Common myeloid progenitor, CD34-positive (primary cell): ENCODE results near the gene BBS12.

ENCODE experiments used
- CTCF ChIA-PET: fragments of 350-600 bp; sonication (Branson Sonifier 250); formaldehyde crosslinking; loops from one replicate; lab custom pipeline; 2021; ENCODE audit warnings: antibody characterized with exemption; lab: Charles Lee
- POLR2A ChIA-PET: fragments of 350-600 bp; sonication (Branson Sonifier 250); formaldehyde crosslinking; loops from one replicate; lab custom pipeline; 2021; ENCODE audit warnings: antibody characterized with exemption; lab: Charles Lee
- DNase-seq, 3 donors: peaks; one replicate each; pipeline versions ENCODE4 v3.0.0 to v3.0.0-alpha.2; 2013
- H3K27ac ChIP-seq, 2 experiments: 1 replicate in 1 of 2; 2 replicates in 1 of 2; pipeline ENCODE4 v1.7.0; 2013; ENCODE audit warnings: inconsistent platforms in 2 of 2, low read length in 2 of 2, mild to moderate bottlenecking in 2 of 2, low read depth in 1 of 2, moderate library complexity in 1 of 2; ENCODE audit not compliant: severe bottlenecking in 2 of 2, insufficient read depth in 1 of 2, poor library complexity in 1 of 2
- H3K27me3 ChIP-seq, 5 experiments: replicated peaks in 2 of 5; 1 replicate in 3 of 5; 2 replicates in 2 of 5; pipeline versions ENCODE4 v1.6.1 to v1.7.0; 2013; ENCODE audit warnings: low read length in 4 of 5, mild to moderate bottlenecking in 2 of 5, moderate library complexity in 2 of 5, inconsistent platforms in 1 of 5; ENCODE audit not compliant: insufficient read depth in 5 of 5, control insufficient read depth in 4 of 5
- H3K36me3 ChIP-seq, 4 experiments: 1 replicate in 2 of 4; 2 replicates in 2 of 4; pipeline versions ENCODE4 v1.6.1 to v1.7.0; 2013; ENCODE audit warnings: low read length in 3 of 4, control low read depth in 1 of 4, mild to moderate bottlenecking in 1 of 4; ENCODE audit not compliant: control insufficient read depth in 4 of 4, insufficient read depth in 4 of 4
- H3K4me1 ChIP-seq, 4 experiments: 1 replicate in 3 of 4; 2 replicates in 1 of 4; pipeline versions ENCODE4 v1.6.1 to v1.7.1; 2013; ENCODE audit warnings: low read length in 3 of 4, mild to moderate bottlenecking in 3 of 4, control low read depth in 1 of 4, inconsistent platforms in 1 of 4, moderate library complexity in 1 of 4; ENCODE audit not compliant: control insufficient read depth in 4 of 4, insufficient read depth in 4 of 4; ENCODE audit errors: control extremely low read depth in 1 of 4
- H3K4me3 ChIP-seq, 7 experiments: 1 replicate in 4 of 7; 2 replicates in 3 of 7; pipeline versions ENCODE4 v1.5.1 to v1.7.0; 2013; ENCODE audit warnings: mild to moderate bottlenecking in 7 of 7, low read length in 6 of 7, moderate library complexity in 6 of 7, inconsistent platforms in 2 of 7, low read depth in 2 of 7, control low read depth in 1 of 7; ENCODE audit not compliant: insufficient read depth in 4 of 7, control insufficient read depth in 1 of 7; ENCODE audit errors: extremely low read depth in 1 of 7
- H3K9me3 ChIP-seq, 5 experiments: 1 replicate in 4 of 5; 2 replicates in 1 of 5; pipeline versions ENCODE4 v1.6.1 to v1.7.1; 2013; ENCODE audit warnings: low read length in 4 of 5, mild to moderate bottlenecking in 2 of 5, inconsistent platforms in 1 of 5, low read depth in 1 of 5, moderate library complexity in 1 of 5; ENCODE audit not compliant: control insufficient read depth in 4 of 5, insufficient read depth in 2 of 5; ENCODE audit errors: control extremely low read depth in 1 of 5
- WGBS: methylation state at CpG from one replicate; pipeline ENCODE4 v1.1.5; 2013; ENCODE audit not compliant: insufficient coverage; 5-methylcytosine and 5-hydroxymethylcytosine counted together

The BBS12 gene

DNA sequence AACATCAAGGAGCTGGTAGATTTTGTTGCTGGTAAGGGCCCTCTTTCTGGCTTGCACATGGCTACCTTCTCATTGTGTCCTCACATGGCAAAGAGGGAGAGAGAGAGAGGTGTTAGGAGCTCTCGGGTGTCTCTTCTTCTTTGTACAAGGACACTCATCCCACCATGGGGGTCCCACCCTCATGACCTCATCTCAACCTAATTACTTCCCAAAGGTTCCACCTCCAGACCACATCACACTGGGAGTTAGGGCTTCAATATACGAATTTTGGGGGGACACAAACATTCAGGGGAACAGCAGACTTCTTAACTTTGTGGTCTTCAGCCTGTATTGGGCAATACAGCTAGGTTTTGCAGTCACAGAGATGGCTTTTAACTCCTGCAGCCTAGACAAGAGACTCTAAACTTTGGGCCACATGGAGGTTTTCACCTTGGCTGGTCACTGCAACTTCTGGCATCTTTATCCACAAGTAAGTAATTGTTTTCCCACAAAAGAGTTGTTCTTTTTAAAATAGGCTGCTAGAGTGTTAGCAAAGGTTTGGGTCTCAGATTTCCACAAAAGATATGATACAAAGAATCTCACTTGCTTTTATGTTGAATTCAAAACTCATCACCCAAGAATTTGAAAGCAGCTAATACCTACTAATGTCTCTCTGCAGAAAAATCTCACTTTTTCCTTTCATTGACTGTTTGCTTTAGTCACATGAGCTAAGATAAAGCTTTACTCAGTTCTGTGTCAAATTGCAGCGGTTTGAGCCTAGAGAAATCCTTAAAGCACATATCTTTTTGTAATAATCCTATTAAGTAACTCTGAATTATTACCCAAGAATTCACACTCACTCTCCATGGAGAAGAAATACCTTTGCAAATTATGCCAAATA is 39.6 kb upstream of the BBS12 start:
- Histone ChIP-seq H3K27ac (no peak overlapping the region), H3K27me3 (peaks cover 0 to 2% (median 0%) of the 10 kb centered on the region in 5 experiments), H3K36me3 (no peaks in the 10 kb centered on the region), H3K4me1 (no peaks in the 10 kb centered on the region), H3K9me3 (no peaks in the 10 kb centered on the region), H3K4me3 (no peak overlapping the region)
- ChIA-PET POLR2A (no interaction called here), CTCF (no interaction called here)
- WGBS: 0% methylated on average over 1 of the region's 3 CpGs
- no peak for DNase-seq

DNA sequence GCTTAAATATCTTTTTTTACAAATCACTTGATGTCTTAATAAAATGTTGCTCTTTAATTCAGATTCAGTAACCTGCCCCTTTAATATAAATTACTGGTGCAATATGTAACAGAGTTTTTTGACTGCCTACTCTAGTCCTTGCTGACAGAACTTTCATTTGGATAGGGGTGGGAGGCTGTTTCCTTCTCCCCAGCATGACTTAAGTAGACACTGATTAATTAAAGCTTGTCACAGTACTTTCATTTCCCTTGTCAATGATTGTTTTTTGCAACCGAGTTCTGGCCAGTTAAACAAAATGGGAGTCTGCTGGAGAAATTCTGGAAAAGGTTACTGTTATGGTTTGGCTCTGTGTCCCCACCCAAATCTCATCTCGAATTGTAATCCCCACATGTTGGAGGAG is 37.3 kb upstream of the BBS12 start:
- WGBS: 100% methylated on average over 1 of the region's 2 CpGs
- POLR2A ChIA-PET: no interaction called here
- Histone ChIP-seq H3K4me3 (no peak overlapping the region), H3K27ac (no peak overlapping the region), H3K27me3 (peaks cover 0 to 2% (median 1%) of the 10 kb centered on the region in 5 experiments), H3K9me3 (no peaks in the 10 kb centered on the region), H3K36me3 (no peaks in the 10 kb centered on the region), H3K4me1 (no peaks in the 10 kb centered on the region)
- DNase-seq: no peak
- CTCF ChIA-PET: no interaction called here

DNA sequence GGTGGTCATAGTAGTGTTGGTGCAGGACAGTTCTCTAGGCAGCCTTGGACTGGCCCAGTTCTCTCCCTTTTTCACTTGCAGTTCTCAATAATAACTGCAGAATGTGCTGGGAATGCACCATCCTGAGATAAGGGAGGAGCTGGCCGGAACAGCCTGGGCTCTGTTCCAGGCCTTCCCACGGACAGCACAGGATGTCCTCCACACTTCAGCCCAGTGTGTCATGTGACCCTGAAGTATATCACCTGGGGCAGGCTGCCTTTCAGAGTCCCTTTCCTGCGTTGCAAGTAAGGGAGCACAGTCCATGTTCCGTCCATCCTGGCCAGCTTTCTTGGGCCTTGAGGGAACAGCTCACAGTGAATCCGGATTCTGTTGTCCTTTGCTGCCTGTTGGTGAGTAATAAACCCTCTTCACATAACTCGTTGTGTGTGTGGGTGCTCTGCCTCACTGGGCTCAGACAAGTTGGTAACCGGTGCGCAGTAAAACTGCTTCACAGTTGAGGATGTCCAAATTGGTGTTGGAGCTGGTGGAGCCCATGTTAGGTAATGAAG is 32.3 kb upstream of the BBS12 start:
- WGBS: 94% methylated on average over 8 of the region's 8 CpGs
- ChIA-PET CTCF (interaction anchor here (1.2 kb wide), 1 partner anchor 19 kb away, joined by 3 read pairs; no protein-coding TSS in a partner anchor), POLR2A (no interaction called here)
- H3K36me3 ChIP-seq: no peaks in the 10 kb centered on the region
- no peaks in the 10 kb centered on the region for H3K9me3 ChIP-seq
- no peaks in the 10 kb centered on the region for H3K4me1 ChIP-seq
- no peak overlapping the region for H3K27ac ChIP-seq
- H3K4me3 ChIP-seq: no peak overlapping the region
- peaks cover 0 to 5% (median under 1%) of the 10 kb centered on the region in 5 experiments for H3K27me3 ChIP-seq
- DNase-seq: no peak

DNA sequence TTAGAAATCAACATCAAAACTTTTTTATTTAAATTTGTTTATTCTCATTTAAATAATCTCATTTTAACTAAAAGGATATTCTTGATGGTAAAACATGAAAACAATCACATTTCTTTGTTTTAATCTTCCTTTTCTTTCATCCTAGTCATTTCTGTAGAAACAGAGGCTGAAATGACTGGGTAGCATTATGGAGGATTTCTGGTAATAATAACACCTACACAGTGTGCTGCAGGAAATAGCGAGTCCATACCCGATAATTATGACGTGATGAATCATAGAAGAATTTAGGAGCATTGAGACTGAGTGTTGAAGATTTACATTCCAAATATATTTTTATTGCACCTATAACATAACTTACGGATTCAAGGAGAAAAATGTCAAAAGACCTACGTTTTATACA is 31.4 kb upstream of the BBS12 start:
- DNase-seq: no peak
- POLR2A ChIA-PET: no interaction called here
- CTCF ChIA-PET: interaction anchor here (1.2 kb wide), 1 partner anchor 18 kb away, joined by 3 read pairs; no protein-coding TSS in a partner anchor

DNA sequence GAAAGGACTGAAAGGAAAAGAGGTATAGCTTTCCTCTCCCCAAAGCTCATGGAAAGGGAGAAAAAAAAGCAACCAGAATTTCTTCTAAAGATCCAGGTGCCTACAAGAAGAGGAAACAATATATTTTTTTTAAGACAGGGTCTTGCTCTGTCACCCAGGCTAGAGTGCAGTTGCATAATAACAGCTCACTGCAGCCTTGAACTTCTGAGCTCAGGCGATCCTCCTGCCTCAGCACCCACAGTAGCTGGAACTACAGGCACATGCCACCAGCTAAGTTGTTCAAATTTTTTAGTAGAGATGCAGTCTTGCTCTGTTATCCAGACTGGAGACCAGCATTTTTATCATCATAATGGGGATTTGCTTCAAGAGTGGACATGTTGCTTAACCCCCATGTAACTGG is 30.5 kb upstream of the BBS12 start:
- CTCF ChIA-PET: no interaction called here
- no peak overlapping the region for H3K27ac ChIP-seq
- H3K4me3 ChIP-seq: no peak overlapping the region
- H3K9me3 ChIP-seq: no peaks in the 10 kb centered on the region
- peaks cover 0 to 5% (median 0%) of the 10 kb centered on the region in 5 experiments for H3K27me3 ChIP-seq
- WGBS: 67% methylated on average over 1 of the region's 1 CpG
- no peaks in the 10 kb centered on the region for H3K4me1 ChIP-seq
- POLR2A ChIA-PET: no interaction called here
- no peak for DNase-seq
- H3K36me3 ChIP-seq: no peaks in the 10 kb centered on the region

More for the DNA sequence above, 31.4 kb upstream of the BBS12 start:
- Histone ChIP-seq H3K4me3 (no peak overlapping the region), H3K27me3 (peaks cover 0 to 5% (median 0%) of the 10 kb centered on the region in 5 experiments), H3K4me1 (no peaks in the 10 kb centered on the region), H3K36me3 (no peaks in the 10 kb centered on the region), H3K9me3 (no peaks in the 10 kb centered on the region), H3K27ac (no peak overlapping the region)
- 100% methylated on average over 1 of the region's 5 CpGs for WGBS

DNA sequence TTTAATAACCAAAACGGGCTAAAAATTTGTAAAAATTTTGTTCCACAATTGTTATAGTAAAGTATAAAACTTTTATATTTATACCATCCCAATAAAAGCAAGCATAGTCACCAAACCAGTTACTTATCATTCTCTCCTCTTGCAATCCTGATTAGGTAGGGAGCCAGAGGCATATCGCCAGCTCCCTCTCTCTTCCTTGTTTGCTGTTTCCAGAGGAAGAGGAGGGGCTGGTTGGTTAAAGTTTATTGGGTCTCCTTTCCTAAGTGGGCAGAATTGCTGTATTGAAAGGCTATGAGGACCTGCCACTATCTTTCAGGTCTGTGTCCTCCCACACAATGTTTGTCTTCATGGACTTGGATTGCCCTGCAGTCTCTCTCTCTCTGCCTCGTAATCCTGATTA is 29.6 kb upstream of the BBS12 start:
- DNase-seq: no peak
- ChIA-PET POLR2A (no interaction called here), CTCF (no interaction called here)
- Histone ChIP-seq H3K4me1 (no peaks in the 10 kb centered on the region), H3K27me3 (peaks cover 0 to 5% (median 0%) of the 10 kb centered on the region in 5 experiments), H3K9me3 (no peaks in the 10 kb centered on the region), H3K4me3 (no peak overlapping the region), H3K36me3 (no peaks in the 10 kb centered on the region), H3K27ac (no peak overlapping the region)
- WGBS: no CpG with 5 or more reads among the region's 3 CpGs

DNA sequence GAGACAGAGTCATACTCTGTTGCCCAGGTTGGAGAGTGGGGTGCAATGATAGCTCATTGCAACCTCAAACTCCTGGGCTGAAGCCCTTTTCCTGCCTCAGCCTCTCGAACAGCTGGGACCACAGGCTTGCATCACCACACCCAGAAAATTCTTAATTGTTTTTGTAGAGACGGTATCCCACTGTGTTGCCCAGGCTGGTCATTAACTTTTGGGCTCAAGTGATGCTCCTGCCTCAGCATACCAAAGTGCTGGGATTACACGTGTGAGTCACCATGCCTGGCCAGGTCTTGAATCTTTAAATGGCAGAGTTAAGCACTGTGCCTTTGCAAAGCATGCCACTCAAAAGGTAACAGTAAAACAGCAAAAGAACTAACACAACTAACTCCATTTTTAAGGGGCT is 28.6 kb upstream of the BBS12 start:
- no peaks in the 10 kb centered on the region for H3K36me3 ChIP-seq
- DNase-seq: no peak
- H3K4me3 ChIP-seq: no peak overlapping the region
- WGBS: 100% methylated on average over 2 of the region's 3 CpGs
- H3K27me3 ChIP-seq: peaks cover 0 to 7% (median 0%) of the 10 kb centered on the region in 5 experiments
- ChIA-PET CTCF (no interaction called here), POLR2A (no interaction called here)
- no peak overlapping the region for H3K27ac ChIP-seq
- no peaks in the 10 kb centered on the region for H3K4me1 ChIP-seq
- H3K9me3 ChIP-seq: no peaks in the 10 kb centered on the region
